GM23338 (cell line): ENCODE data around the gene LAMB1. TPM values are rescaled to one million over a fixed set of nuclear protein-coding genes. Genes with fewer than 3 reads are reported as not detected.

Source experiments
- NANOG ChIP-seq: IDR thresholded peaks from 2 replicates; pipeline ENCODE4 v1.6.1; 2016; ENCODE audit warnings: antibody characterized with exemption, borderline replicate concordance
- POLR2AphosphoS5 ChIP-seq: IDR thresholded peaks from 2 replicates; pipeline ENCODE4 v1.6.1; 2016; ENCODE audit warnings: antibody characterized with exemption, low read depth
- ZNF331 ChIP-seq: fragments of 250-450 bp; sonication (Bioruptor Pico); IDR thresholded peaks from 2 replicates; pipeline ENCODE4 v1.5.0; 2020; ENCODE audit warnings: low read depth, mild to moderate bottlenecking, moderate library complexity
- polyA plus RNA-seq: library from polyadenylated mRNA; unstranded; fragments of >200 nt; fragmentation: Nextera tagmentation; extraction: Ambion mirVana; gene quantifications from 2 replicates; pipeline ENCODE4 v1.2.1, GENCODE V29; 2016
- total RNA-seq: library from RNA; depleted of rRNA; stranded (reverse); fragments of >200 nt; shearing (Covaris generic); gene quantifications from 2 replicates; pipeline ENCODE4 v1.2.3, GENCODE V29; 2014
- TF ChIP-seq, protein P1 (sequence below): fragments of 250-450 bp; sonication (Bioruptor Pico); IDR thresholded peaks from 2 replicates; pipeline ENCODE4 v1.5.0; 2020; ENCODE audit warnings: mild to moderate bottlenecking, moderate library complexity
- TF ChIP-seq, protein P2 (sequence below): IDR thresholded peaks from 2 replicates; pipeline ENCODE4 v1.6.1; 2016; ENCODE audit warnings: antibody characterized with exemption
- TF ChIP-seq, protein P3 (sequence below), 2 experiments: fragments of 200-600 bp in 1 of 2; sonication (generic) in 1 of 2; conservative IDR thresholded peaks; 2 replicates each; pipeline versions ENCODE4 v1.5.1 to v1.6.1; 2016 to 2017; ENCODE audit warnings: antibody characterized with exemption in 2 of 2, low read depth in 2 of 2, mild to moderate bottlenecking in 2 of 2, moderate library complexity in 1 of 2

LAMB1 gene
- total and polyA plus RNA-seq, 2 experiments from 2014 or later = 53.5 to 57.8 TPM

DNA sequence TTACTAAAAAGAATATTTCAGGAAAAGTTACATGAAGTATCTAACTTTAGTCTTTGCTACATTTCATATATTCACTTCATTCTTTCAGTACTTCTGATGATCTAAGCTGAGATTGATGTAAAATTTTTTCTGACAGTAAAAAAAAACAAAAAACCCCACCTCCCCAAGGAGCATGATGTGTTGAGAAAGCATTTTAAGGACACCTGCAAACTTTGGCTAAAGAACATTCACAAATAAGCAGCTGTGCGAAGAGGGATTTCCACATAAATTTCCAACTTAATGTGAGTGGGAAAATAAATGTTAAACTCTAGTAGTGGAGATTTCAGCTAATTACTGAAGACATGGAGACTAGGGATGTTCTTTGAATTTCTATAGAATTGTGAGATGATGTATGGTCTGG lies 76.5 kb downstream of the LAMB1 start (continued):
- TF ChIP-seq, protein P1, sequence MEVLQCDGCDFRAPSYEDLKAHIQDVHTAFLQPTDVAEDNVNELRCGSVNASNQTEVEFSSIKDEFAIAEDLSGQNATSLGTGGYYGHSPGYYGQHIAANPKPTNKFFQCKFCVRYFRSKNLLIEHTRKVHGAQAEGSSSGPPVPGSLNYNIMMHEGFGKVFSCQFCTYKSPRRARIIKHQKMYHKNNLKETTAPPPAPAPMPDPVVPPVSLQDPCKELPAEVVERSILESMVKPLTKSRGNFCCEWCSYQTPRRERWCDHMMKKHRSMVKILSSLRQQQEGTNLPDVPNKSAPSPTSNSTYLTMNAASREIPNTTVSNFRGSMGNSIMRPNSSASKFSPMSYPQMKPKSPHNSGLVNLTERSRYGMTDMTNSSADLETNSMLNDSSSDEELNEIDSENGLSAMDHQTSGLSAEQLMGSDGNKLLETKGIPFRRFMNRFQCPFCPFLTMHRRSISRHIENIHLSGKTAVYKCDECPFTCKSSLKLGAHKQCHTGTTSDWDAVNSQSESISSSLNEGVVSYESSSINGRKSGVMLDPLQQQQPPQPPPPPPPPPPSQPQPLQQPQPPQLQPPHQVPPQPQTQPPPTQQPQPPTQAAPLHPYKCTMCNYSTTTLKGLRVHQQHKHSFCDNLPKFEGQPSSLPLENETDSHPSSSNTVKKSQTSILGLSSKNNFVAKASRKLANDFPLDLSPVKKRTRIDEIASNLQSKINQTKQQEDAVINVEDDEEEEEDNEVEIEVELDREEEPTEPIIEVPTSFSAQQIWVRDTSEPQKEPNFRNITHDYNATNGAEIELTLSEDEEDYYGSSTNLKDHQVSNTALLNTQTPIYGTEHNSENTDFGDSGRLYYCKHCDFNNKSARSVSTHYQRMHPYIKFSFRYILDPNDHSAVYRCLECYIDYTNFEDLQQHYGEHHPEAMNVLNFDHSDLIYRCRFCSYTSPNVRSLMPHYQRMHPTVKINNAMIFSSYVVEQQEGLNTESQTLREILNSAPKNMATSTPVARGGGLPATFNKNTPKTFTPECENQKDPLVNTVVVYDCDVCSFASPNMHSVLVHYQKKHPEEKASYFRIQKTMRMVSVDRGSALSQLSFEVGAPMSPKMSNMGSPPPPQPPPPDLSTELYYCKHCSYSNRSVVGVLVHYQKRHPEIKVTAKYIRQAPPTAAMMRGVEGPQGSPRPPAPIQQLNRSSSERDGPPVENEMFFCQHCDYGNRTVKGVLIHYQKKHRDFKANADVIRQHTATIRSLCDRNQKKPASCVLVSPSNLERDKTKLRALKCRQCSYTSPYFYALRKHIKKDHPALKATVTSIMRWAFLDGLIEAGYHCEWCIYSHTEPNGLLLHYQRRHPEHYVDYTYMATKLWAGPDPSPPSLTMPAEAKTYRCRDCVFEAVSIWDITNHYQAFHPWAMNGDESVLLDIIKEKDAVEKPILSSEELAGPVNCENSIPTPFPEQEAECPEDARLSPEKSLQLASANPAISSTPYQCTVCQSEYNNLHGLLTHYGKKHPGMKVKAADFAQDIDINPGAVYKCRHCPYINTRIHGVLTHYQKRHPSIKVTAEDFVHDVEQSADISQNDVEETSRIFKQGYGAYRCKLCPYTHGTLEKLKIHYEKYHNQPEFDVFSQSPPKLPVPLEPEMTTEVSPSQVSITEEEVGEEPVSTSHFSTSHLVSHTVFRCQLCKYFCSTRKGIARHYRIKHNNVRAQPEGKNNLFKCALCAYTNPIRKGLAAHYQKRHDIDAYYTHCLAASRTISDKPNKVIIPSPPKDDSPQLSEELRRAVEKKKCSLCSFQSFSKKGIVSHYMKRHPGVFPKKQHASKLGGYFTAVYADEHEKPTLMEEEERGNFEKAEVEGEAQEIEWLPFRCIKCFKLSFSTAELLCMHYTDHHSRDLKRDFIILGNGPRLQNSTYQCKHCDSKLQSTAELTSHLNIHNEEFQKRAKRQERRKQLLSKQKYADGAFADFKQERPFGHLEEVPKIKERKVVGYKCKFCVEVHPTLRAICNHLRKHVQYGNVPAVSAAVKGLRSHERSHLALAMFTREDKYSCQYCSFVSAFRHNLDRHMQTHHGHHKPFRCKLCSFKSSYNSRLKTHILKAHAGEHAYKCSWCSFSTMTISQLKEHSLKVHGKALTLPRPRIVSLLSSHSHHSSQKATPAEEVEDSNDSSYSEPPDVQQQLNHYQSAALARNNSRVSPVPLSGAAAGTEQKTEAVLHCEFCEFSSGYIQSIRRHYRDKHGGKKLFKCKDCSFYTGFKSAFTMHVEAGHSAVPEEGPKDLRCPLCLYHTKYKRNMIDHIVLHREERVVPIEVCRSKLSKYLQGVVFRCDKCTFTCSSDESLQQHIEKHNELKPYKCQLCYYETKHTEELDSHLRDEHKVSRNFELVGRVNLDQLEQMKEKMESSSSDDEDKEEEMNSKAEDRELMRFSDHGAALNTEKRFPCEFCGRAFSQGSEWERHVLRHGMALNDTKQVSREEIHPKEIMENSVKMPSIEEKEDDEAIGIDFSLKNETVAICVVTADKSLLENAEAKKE (CRISPR knock-in tag) = no peak
- TF ChIP-seq ZNF331 (CRISPR knock-in tag) (no peak), NANOG (no peak), POLR2AphosphoS5 (no peak)
- TF ChIP-seq, protein P2, sequence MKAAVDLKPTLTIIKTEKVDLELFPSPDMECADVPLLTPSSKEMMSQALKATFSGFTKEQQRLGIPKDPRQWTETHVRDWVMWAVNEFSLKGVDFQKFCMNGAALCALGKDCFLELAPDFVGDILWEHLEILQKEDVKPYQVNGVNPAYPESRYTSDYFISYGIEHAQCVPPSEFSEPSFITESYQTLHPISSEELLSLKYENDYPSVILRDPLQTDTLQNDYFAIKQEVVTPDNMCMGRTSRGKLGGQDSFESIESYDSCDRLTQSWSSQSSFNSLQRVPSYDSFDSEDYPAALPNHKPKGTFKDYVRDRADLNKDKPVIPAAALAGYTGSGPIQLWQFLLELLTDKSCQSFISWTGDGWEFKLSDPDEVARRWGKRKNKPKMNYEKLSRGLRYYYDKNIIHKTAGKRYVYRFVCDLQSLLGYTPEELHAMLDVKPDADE = no peak
- TF ChIP-seq, protein P3, sequence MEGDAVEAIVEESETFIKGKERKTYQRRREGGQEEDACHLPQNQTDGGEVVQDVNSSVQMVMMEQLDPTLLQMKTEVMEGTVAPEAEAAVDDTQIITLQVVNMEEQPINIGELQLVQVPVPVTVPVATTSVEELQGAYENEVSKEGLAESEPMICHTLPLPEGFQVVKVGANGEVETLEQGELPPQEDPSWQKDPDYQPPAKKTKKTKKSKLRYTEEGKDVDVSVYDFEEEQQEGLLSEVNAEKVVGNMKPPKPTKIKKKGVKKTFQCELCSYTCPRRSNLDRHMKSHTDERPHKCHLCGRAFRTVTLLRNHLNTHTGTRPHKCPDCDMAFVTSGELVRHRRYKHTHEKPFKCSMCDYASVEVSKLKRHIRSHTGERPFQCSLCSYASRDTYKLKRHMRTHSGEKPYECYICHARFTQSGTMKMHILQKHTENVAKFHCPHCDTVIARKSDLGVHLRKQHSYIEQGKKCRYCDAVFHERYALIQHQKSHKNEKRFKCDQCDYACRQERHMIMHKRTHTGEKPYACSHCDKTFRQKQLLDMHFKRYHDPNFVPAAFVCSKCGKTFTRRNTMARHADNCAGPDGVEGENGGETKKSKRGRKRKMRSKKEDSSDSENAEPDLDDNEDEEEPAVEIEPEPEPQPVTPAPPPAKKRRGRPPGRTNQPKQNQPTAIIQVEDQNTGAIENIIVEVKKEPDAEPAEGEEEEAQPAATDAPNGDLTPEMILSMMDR (conservative IDR thresholded peaks at IDR 0.05; ENCODE audit: low read depth in 2 of 2) = no peak
